DOHH2 (cell line): ENCODE results near the gene OR52A5.

Experiments
- H3F3A ChIP-seq: fragments of 200-600 bp; sonication (generic), shearing (Covaris generic); 2 replicates; pipeline ENCODE4 v1.6.0; 2016; ENCODE audit warnings: antibody characterized with exemption, mild to moderate bottlenecking; ENCODE audit not compliant: control insufficient read depth, insufficient read depth
- H3K27ac ChIP-seq: fragments of 200-600 bp; sonication (generic); 2 replicates; pipeline ENCODE4 v1.5.1; 2014; ENCODE audit warnings: low read depth, mild to moderate bottlenecking, low read length, moderate library complexity
- H3K27me3 ChIP-seq: fragments of 200-600 bp; sonication (generic); 2 replicates; pipeline ENCODE4 v1.6.1; 2014; ENCODE audit warnings: mild to moderate bottlenecking, low read length, mixed read lengths; ENCODE audit not compliant: control insufficient read depth
- H3K36me3 ChIP-seq: fragments of 200-600 bp; sonication (generic); 2 replicates; pipeline ENCODE4 v1.6.1; 2014; ENCODE audit warnings: mild to moderate bottlenecking, low read length, moderate library complexity, mixed read lengths; ENCODE audit not compliant: control insufficient read depth
- H3K4me1 ChIP-seq: fragments of 200-600 bp; sonication (generic); 2 replicates; pipeline ENCODE4 v1.6.1; 2014; ENCODE audit warnings: mild to moderate bottlenecking, low read length, mixed read lengths; ENCODE audit not compliant: control insufficient read depth
- H3K4me2 ChIP-seq: fragments of 200-600 bp; sonication (generic); 2 replicates; pipeline ENCODE4 v1.6.0; 2014; ENCODE audit warnings: mild to moderate bottlenecking, low read length, moderate library complexity
- H3K4me3 ChIP-seq: fragments of 200-600 bp; sonication (generic); 2 replicates; pipeline ENCODE4 v1.5.1; 2014; ENCODE audit warnings: mild to moderate bottlenecking, low read length, mixed read lengths
- H3K79me2 ChIP-seq: fragments of 200-600 bp; sonication (generic); 2 replicates; pipeline ENCODE4 v1.6.1; 2014; ENCODE audit warnings: mild to moderate bottlenecking, low read length, mixed read lengths; ENCODE audit not compliant: control insufficient read depth
- H3K9me2 ChIP-seq: fragments of 200-600 bp; sonication (generic); replicated peaks from 2 replicates; pipeline ENCODE4 v1.6.1; 2014; ENCODE audit warnings: mild to moderate bottlenecking, low read length, mixed read lengths; ENCODE audit not compliant: control insufficient read depth
- H3K9me3 ChIP-seq: fragments of 200-600 bp; sonication (generic); 2 replicates; pipeline ENCODE4 v1.6.1; 2014; ENCODE audit warnings: antibody characterized with exemption, low read length, mixed read lengths; ENCODE audit not compliant: control insufficient read depth, insufficient read depth
- H4K20me1 ChIP-seq: fragments of 200-600 bp; sonication (generic); 2 replicates; pipeline ENCODE4 v1.6.0; 2014; ENCODE audit warnings: low read depth, mild to moderate bottlenecking, antibody characterized with exemption, low read length, moderate library complexity; ENCODE audit not compliant: control insufficient read depth, insufficient read depth
- EZH2phosphoT487 ChIP-seq: fragments of 200-600 bp; sonication (generic); IDR thresholded peaks from 2 replicates; pipeline ENCODE4 v1.6.1; 2017; ENCODE audit warnings: borderline replicate concordance, mild to moderate bottlenecking, antibody characterized with exemption, low read length, moderate library complexity, mixed read lengths
- TF ChIP-seq, protein P1 (sequence below): fragments of 200-600 bp; sonication (generic); IDR thresholded peaks from one replicate; pipeline ENCODE4 v1.5.1; 2014; ENCODE audit warnings: antibody characterized with exemption, mild to moderate bottlenecking, low read depth, low read length; ENCODE audit not compliant: poor library complexity, severe bottlenecking

Gene OR52A5

DNA sequence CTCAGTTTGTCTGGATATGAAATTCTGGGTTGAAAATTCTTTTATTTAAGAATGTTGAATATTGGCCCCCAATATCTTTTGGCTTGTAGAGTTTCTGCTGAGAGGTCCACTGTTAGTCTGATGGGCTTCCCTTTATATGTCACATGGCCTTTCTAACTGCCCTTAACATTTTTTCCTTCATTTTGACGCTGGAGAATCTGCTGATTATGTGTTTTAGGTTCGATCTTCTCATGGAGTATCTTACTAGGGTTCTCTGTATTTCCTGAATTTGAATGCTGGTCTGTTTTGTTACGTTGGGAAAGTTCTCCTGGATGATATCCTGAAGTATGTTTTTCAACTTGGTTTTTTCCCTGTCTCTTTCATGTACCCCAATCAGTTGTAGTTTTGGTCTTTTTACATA is 22.8 kb downstream of the OR52A5 start:
- H3K27me3 ChIP-seq: no peaks in the 10 kb centered on the region
- no peak overlapping the region for H3K4me2 ChIP-seq
- H4K20me1 ChIP-seq: no peaks in the 10 kb centered on the region
- no peaks in the 10 kb centered on the region for H3K9me2 ChIP-seq
- no peaks in the 10 kb centered on the region for H3K79me2 ChIP-seq
- H3K4me1 ChIP-seq: no peaks in the 10 kb centered on the region
- no peaks in the 10 kb centered on the region for H3K36me3 ChIP-seq
- H3K4me3 ChIP-seq: no peak overlapping the region
- H3K9me3 ChIP-seq: no peaks in the 10 kb centered on the region
- H3K27ac ChIP-seq: no peak overlapping the region
- no peaks in the 10 kb centered on the region for H3F3A ChIP-seq
- TF ChIP-seq EZH2phosphoT487: no peak
- TF ChIP-seq, protein P1, sequence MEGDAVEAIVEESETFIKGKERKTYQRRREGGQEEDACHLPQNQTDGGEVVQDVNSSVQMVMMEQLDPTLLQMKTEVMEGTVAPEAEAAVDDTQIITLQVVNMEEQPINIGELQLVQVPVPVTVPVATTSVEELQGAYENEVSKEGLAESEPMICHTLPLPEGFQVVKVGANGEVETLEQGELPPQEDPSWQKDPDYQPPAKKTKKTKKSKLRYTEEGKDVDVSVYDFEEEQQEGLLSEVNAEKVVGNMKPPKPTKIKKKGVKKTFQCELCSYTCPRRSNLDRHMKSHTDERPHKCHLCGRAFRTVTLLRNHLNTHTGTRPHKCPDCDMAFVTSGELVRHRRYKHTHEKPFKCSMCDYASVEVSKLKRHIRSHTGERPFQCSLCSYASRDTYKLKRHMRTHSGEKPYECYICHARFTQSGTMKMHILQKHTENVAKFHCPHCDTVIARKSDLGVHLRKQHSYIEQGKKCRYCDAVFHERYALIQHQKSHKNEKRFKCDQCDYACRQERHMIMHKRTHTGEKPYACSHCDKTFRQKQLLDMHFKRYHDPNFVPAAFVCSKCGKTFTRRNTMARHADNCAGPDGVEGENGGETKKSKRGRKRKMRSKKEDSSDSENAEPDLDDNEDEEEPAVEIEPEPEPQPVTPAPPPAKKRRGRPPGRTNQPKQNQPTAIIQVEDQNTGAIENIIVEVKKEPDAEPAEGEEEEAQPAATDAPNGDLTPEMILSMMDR: no peak

DNA sequence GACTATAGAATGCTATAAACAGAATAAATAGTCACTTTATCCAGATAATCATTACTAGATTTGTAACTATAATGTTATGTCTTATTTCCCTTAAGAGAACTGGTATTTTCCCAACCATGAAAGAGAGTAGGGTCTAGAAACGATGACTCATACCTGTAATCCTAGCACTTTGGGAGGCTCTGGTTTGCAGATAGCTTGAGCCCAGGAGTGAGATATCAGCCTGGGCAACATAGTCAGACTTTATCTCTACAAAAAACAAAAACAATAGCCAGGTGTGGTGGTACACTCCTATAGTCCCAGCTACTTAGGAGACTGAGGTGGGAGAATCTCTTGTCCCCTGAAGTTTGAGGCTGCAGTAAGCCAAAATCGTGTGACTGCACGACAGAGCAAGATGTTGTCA is 30.9 kb downstream of the OR52A5 start:
- no peaks in the 10 kb centered on the region for H4K20me1 ChIP-seq
- no peak overlapping the region for H3K4me2 ChIP-seq
- no peaks in the 10 kb centered on the region for H3K27me3 ChIP-seq
- H3K36me3 ChIP-seq: no peaks in the 10 kb centered on the region
- no peaks in the 10 kb centered on the region for H3K9me3 ChIP-seq
- H3F3A ChIP-seq: no peaks in the 10 kb centered on the region
- H3K79me2 ChIP-seq: no peaks in the 10 kb centered on the region
- TF ChIP-seq, protein P1: no peak
- TF ChIP-seq EZH2phosphoT487: no peak
- H3K9me2 ChIP-seq: no peaks in the 10 kb centered on the region
- H3K27ac ChIP-seq: no peak overlapping the region
- no peak overlapping the region for H3K4me3 ChIP-seq
- H3K4me1 ChIP-seq: no peaks in the 10 kb centered on the region

DNA sequence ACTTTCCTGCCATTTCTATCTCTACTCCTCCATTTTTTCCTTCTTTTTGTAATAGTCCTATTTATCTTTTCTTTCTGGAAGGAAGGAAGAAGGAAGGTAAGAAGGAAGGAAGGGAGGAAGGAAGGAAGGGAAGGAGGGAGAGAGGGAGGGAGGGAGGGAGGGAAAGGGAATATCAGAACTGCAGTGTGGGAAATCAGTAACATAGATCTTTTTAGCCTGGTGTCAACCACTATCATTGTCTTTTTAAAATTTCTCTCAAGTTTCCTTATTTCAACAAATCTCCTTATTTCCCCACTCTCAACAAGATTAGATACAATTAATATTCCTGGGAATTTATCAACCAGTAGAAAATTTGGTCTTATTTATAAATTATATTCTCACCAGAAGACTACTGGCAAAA is 35.1 kb downstream of the OR52A5 start:
- TF ChIP-seq, protein P1: no peak
- no peak for TF ChIP-seq EZH2phosphoT487
- no peaks in the 10 kb centered on the region for H3K27me3 ChIP-seq
- no peaks in the 10 kb centered on the region for H3K36me3 ChIP-seq
- no peak overlapping the region for H3K27ac ChIP-seq
- H3K4me2 ChIP-seq: no peak overlapping the region
- H3K4me1 ChIP-seq: no peaks in the 10 kb centered on the region
- no peaks in the 10 kb centered on the region for H4K20me1 ChIP-seq
- no peaks in the 10 kb centered on the region for H3K9me2 ChIP-seq
- H3F3A ChIP-seq: no peaks in the 10 kb centered on the region
- H3K4me3 ChIP-seq: no peak overlapping the region
- H3K9me3 ChIP-seq: no peaks in the 10 kb centered on the region
- H3K79me2 ChIP-seq: no peaks in the 10 kb centered on the region

DNA sequence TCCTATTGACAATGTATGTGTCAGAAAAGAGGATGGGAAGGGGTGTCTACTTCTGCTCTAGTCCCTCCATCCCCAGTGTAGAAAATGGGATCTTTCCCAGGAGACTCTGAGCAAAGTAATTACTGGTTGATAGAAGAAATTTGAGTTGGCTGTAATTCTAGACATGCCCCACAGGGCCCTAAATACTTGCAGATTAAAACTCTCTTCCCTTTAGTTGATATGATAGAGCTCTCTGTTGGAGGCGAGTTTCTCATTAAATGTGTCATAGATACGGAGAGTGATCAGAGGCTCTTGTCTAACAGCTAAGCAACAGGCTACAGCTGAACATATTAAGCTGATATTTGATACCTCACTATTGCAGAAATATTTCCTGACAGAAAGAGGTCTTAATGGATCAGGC is 35.9 kb downstream of the OR52A5 start:
- Histone ChIP-seq H3K27me3 (no peaks in the 10 kb centered on the region), H4K20me1 (no peaks in the 10 kb centered on the region), H3K4me1 (no peaks in the 10 kb centered on the region), H3K4me2 (no peak overlapping the region), H3K9me2 (no peaks in the 10 kb centered on the region), H3K9me3 (no peaks in the 10 kb centered on the region), H3K79me2 (no peaks in the 10 kb centered on the region), H3K4me3 (no peak overlapping the region), H3K36me3 (no peaks in the 10 kb centered on the region), H3F3A (no peaks in the 10 kb centered on the region), H3K27ac (no peak overlapping the region)
- TF ChIP-seq, protein P1: no peak
- no peak for TF ChIP-seq EZH2phosphoT487
